HG03064 (cell line): ENCODE measurements around the gene ITGA1.
A peak's percentile ranks its signal among the peaks of the same experiment; 100 is the strongest.

Experiments
- ATAC-seq: cut with Tn5 transposase; IDR thresholded peaks from one replicate; pipeline ENCODE4 v1.9.1; 2021; ENCODE audit warnings: low read depth; ENCODE audit not compliant: unreplicated experiment

ITGA1 gene

GRCh38 chr5:52989781-52990527, 202.2 kb downstream of the ITGA1 start:
- no peak for ATAC-seq

GRCh38 chr5:52990528-52990925, 202.8 kb downstream of the ITGA1 start:
- no peak for ATAC-seq

GRCh38 chr5:52993367-52993766, 205.7 kb downstream of the ITGA1 start:
- ATAC-seq, result no peak

- ATAC-seq, result no peak
Observed at GRCh38 chr5:52994266-52994665, 206.6 kb downstream of the ITGA1 start.

- ATAC-seq, result no peak
Observed at GRCh38 chr5:52995095-52995494, 207.4 kb downstream of the ITGA1 start.

GRCh38 chr5:52995914-52996313, 208.2 kb downstream of the ITGA1 start:
- ATAC-seq, result no peak

GRCh38 chr5:52996979-52997378, 209.3 kb downstream of the ITGA1 start:
- no peak for ATAC-seq

GRCh38 chr5:52997424-52997823, 209.7 kb downstream of the ITGA1 start:
- no peak for ATAC-seq

GRCh38 chr5:52998552-52999313, 211.0 kb downstream of the ITGA1 start:
- ATAC-seq, result no peak

GRCh38 chr5:52999344-52999949, 211.7 kb downstream of the ITGA1 start:
- ATAC-seq, result no peak

GRCh38 chr5:53001541-53001940, 213.8 kb downstream of the ITGA1 start:
- ATAC-seq, result no peak

- no peak for ATAC-seq
Observed at GRCh38 chr5:53002491-53002890, 214.8 kb downstream of the ITGA1 start.

GRCh38 chr5:53003144-53003543, 215.4 kb downstream of the ITGA1 start:
- no peak for ATAC-seq

- ATAC-seq, result no peak
Observed at GRCh38 chr5:53006911-53007890, 219.5 kb downstream of the ITGA1 start.

- ATAC-seq, result peak; percentile 86
Observed at GRCh38 chr5:53008751-53009150, 221.0 kb downstream of the ITGA1 start.
